Astrocyte of the cerebellum (primary cell): ENCODE results near the gene IFNLR1.

Experiments used
- DNase-seq: peaks from one replicate; pipeline ENCODE4 v3.0.0-alpha.2; 2011; ENCODE audit warnings: low read depth
- H3K4me3 ChIP-seq: 2 replicates; pipeline ENCODE4 v1.5.1; 2011; ENCODE audit warnings: mild to moderate bottlenecking, low read depth, low read length, moderate library complexity
- CTCF ChIP-seq: IDR thresholded peaks from 2 replicates; pipeline ENCODE4 v1.5.1; 2012; ENCODE audit warnings: low read length, low read depth, moderate library complexity, mild to moderate bottlenecking; ENCODE audit errors: missing control alignments
- in situ Hi-C: cut with HindIII; loops from 2 replicates; pipeline ENCODE4 v1.10.0; 2017; ENCODE audit warnings: low sequenced_read_pairs

The IFNLR1 gene

DNA sequence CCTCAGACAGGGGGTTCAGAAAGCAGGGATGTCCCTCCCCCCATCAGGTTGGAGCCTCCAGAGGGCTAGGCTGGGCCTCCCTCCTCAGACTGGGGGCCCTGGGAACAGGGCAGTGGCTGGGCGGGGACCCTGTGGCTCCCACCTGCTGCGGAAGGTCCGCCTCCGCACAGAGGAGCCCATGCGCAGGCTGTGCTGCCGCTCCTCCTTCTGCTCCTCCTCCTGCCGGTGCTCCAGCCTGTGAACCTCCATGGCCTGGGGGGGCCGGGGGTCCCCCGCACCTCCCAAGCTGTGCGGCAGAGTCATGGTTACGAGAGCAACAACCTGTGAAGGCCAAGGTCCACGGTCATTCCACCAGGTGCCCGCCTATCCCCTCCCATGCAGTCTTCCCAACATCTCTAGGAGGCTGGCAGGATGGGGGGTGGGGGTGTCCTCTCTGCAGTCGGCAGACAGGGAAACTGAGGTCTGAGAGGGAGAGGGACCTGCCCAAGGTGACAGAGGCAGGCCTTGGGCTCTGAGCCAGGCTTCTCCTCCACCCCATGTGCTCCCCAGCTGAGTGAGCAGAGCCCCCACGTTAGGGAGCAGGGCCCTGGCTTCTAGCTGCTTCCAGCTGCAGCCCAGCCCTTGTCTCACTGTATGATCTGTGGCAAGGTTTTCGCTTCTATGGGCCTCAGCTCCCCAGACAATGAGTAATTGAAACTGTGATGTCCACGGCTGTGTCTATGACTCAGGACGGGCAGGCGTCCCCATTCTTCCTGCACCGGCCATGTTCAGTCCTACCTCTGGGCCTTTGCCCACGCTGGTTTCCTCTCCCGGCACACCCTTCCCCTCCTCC, 78.5 kb downstream of the IFNLR1 start:
- peak; percentile 26 for DNase-seq
- in situ Hi-C loops = no loop called here
- no peak overlapping the region for H3K4me3 ChIP-seq
- no peak for TF ChIP-seq CTCF

- H3K4me3 ChIP-seq = no peak overlapping the region
- TF ChIP-seq CTCF = no peak
- in situ Hi-C loops = no loop called here
- DNase-seq = peak; percentile 28
These were observed 79.5 kb downstream of the IFNLR1 start for GRCh38 chr1:24107462-24108138.

DNA sequence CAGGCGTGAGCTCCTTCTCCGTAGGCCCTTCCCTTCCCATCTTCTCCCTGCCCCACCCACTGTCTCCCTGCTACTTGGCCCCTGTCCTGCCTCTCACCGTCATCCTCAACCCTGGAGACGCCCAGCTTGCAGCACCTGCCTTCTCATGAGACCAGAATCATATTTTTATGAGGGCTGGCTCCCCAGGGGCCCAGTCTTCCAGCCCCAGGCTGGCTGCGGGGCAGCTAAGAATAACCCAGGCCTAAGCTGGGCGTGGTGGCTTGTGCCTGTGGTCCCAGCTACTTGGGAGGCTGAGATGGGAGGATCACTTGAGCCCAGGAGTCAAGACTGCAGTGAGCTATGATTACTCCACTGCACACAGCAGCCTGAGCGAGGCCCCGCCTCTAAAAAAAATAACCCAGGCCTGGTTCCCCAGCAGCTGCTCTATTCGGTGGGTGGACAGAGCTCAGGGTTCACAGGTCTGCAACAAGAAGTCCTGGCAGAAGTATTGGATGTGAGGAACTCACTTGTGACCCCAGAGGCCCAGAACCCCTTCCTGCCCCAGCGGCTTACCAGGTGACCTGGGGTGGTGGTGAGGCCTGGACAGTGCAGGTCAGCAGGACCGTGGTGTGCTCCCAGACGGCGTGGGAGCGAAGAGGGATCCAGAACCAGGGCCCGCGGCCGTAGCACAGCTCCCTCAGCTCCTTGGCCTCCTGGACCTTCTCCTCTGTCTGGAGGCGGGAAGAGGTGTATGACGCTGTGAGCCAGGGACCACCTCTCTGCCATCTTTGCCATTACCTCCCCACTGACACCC, 81.5 kb downstream of the IFNLR1 start:
- no peak overlapping the region for H3K4me3 ChIP-seq
- in situ Hi-C loops = no loop called here
- TF ChIP-seq CTCF = no peak
- DNase-seq = no peak

- TF ChIP-seq CTCF = no peak
- DNase-seq = no peak
- in situ Hi-C loops = no loop called here
These were observed 82.2 kb downstream of the IFNLR1 start for GRCh38 chr1:24104854-24105253.

More at GRCh38 chr1:24104854-24105253, 82.2 kb downstream of the IFNLR1 start:
- H3K4me3 ChIP-seq = no peak overlapping the region
